Measurements from ENCODE around the gene MFN1.

MFN1 gene

GRCh38 chr3:179428876-179429548 is 81.5 kb downstream of the MFN1 start:
- H3K4me3 ChIP-seq (ENCODE audit: low read depth, low read length): no peak overlapping the region

- H3K4me3 ChIP-seq (ENCODE audit: low read depth, low read length): no peak overlapping the region
Observed at GRCh38 chr3:179430277-179430870, 82.9 kb downstream of the MFN1 start.

GRCh38 chr3:179432021-179432420 is 84.5 kb downstream of the MFN1 start:
- H3K4me3 ChIP-seq (ENCODE audit: low read depth, low read length): no peak overlapping the region

GRCh38 chr3:179432451-179432850 is 84.9 kb downstream of the MFN1 start:
- H3K4me3 ChIP-seq (ENCODE audit: low read depth, low read length): no peak overlapping the region

GRCh38 chr3:179436517-179436916 is 89.0 kb downstream of the MFN1 start:
- H3K4me3 ChIP-seq (ENCODE audit: low read depth, low read length): no peak overlapping the region

- H3K4me3 ChIP-seq (ENCODE audit: low read depth, low read length): no peak overlapping the region
Observed at GRCh38 chr3:179438841-179439240, 91.3 kb downstream of the MFN1 start.

All from iPS-11a (cell line).